HG03103 (cell line): Measurements from ENCODE around the gene CISH.

ENCODE experiments used
- ATAC-seq: cut with Tn5 transposase; IDR thresholded peaks from one replicate; pipeline ENCODE4 v1.9.1; 2021; ENCODE audit warnings: low read depth; ENCODE audit not compliant: unreplicated experiment

CISH gene

DNA sequence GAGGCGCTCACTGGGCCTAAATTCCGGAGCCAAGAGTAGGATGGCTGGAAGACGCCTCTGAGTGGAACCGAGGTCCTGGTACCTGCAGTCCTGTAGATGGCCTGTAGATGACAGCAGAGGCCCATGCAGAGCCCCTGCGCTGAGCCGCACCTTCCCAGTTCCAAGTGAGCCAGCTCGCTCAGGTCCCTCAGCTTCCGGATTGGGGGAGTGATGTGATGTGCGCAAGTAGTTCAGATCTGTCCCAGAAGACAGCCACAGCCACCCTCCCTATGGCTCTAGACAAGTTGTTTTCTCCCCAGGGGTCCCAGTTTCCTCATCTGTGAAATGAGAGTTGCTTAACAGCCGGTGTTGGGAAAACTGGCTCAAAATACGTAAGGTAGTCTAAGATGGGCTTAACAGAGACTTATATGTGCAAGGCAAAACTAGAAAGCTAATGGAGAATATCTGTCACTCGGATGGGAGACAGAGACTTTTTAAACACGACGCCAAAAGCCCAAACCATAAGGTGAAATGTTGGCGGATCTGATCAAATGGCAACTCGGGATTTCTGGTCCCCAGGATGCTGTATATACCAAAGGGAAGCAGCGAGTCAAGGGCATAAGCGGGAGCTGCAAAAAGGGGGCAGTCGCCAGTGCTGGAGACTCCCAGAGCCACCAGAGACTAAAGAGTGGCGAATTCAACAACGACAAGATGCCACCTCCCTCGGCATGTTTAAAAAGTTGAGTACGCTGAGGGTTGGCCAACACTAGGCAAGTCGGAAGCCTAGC lies 4.6 kb upstream of the CISH start:
- ATAC-seq: no peak

GRCh38 chr3:50615190-50615589 lies 3.6 kb upstream of the CISH start:
- ATAC-seq: no peak

DNA sequence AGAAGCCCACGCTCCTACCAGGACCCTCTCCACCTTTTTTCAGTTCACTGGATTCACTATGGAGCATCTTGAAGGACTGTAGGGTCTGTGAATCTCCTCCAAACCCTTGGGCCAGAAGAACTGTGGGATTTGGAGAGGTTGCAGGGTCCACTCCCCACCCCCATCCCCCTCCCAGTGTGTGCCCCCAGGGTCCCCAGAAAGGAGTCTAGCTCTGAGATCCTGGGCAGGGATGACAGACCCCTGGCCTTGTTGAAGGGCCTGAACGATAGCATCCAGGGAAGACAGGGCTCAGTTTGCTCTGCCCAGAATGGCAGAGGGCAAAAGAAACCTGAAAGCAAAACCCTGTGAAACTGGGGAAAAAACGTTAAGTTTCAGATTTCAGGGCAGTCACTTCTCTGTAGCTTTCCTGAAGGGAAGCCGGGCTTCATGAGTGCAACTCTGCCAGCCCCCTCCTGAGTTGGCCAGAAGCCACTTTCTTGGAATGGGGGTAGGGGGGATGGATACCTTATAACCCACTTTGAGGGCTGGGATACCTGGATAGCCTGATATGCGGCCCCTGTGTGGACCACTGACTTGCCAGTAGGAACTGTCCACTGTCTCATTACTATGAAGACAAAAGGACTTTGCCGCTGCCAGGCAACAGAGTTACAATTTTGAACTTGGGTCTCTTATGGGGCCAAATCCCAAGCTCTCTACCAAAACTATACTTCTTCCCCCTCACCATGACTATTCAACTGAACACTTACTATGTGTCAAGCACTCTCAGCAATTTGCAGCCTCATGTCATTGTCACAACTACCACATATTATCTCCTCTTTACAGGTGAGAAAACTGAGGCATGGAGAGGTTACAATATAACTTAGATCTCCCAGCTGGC lies 1.6 kb upstream of the CISH start:
- ATAC-seq: no peak

DNA sequence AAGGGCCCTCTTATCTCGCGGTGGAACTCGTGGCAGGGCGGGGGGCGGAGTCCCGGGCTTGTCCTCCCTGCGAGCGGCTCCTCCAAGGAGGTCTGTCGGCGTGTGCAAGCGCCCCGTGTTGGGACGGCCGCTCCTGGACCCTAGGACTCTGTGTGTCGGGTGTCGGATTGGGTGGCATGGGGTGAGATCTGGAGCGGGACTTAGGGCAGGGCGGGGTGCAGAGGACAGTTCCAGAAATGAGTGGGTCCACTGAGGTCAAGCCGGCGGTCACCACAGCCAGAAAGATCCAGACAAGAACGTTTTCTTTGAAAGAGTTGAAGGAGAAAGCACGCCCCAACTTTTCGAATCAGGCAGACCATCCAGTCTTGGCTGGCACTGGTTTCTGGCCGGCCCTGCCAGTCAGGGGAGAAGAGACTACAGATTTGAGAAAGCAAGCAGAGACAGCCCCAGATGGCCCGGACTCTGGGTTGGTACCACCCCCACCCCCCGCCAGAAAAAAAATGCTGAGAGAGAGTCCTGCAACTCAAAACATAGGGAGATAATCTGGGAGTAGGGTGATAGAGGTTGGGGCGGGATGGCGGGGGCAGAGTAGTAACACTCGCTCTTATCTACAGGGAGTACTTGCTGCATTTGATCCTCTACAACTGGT lies 784 bp upstream of the CISH start:
- ATAC-seq: no peak

DNA sequence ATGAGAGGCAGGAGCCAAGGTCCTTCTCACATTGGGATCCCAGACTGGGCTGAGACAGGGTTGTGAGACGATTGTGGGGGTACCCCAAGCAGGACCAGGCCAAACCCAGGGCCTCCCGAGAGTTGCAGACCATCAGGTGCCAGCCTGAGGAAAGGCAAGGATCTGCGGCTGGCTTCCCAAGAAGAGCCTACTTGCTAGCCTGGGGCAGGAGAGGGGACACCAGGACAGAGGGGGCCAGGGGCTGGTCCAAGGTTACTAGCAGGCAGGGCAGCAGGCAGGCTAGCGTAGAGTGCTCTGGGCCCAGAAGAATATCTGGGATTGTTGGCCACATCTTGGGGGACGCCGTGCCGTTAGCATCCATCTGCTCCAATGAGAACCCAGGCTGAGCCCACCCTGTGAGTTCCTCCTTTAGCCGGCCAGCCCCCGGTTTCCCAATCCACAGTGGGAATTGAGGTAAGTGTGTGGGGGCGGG lies 546 bp downstream of the CISH start:
- no peak for ATAC-seq

- no peak for ATAC-seq
Observed at GRCh38 chr3:50610181-50610971, 1.2 kb downstream of the CISH start.

DNA sequence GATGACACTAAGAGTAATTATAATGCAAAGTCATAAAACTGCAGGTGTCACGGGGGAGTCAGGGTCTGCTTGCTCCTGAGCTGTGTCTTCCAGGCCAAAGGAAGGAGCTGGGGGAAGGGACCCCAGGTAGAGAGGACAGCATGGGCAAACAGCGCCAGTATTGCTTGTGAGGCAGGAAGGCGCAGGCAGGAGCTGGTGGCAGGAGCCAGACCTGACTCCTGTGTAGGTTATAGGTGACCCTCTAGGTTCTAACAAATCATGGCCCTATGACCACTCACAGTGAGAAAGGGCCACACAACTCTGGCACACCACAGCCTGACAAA lies 1.9 kb downstream of the CISH start:
- no peak for ATAC-seq

DNA sequence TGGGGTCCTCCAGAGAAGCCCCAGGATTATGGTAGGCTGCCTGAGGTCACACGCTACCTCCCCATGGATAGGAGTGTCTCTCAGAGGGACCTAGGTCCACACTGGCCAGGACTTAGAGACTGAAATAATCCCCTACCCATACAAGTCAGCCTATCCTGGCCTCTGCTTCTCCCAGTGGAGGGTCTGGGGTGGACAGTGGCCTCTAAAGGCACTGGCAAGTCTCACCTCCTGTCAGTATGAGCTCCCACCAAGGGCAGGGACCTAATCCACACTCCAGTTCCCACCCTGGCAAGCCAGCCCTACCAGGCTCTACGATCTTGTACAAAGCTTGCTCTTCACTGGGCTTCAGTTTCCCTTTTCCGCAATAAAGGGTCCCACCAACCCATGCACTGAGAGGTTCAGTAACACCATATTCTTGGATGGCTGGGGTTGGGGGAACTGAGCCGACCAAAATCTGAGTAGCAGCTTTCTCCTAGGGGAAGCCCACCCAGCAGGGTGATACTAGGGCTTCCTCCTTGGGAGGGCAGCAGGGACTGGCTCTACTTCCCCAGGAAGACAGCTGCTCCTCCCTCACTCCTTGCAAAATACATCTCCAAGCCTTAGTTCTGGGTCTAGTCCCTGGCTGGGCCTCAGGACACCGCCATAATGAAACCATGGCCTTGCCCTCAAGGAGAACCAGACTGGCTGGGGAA lies 2.4 kb downstream of the CISH start:
- no peak for ATAC-seq

DNA sequence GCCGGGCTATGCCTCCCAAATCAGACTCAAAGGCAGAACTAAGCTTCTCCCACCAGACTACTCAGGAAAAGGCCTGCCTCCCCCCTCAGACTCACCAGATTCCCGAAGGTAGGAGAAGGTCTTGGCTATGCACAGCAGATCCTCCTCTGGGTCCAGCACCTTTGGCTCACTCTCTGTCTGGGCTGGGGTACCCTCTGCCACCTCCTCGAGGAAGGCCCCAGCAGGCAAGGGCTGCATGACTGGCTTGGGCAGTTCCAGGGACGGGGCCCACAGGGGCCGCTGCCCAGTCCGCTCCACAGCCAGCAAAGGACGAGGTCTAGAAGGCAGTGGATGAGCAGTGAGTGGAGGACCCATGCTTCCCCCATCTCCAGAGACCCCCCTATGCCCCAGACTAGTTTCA lies 3.3 kb downstream of the CISH start:
- no peak for ATAC-seq

GRCh38 chr3:50607271-50608091 lies 4.1 kb downstream of the CISH start:
- no peak for ATAC-seq

GRCh38 chr3:50606596-50606995 lies 5.0 kb downstream of the CISH start:
- no peak for ATAC-seq

GRCh38 chr3:50605901-50606326 lies 5.7 kb downstream of the CISH start:
- no peak for ATAC-seq

DNA sequence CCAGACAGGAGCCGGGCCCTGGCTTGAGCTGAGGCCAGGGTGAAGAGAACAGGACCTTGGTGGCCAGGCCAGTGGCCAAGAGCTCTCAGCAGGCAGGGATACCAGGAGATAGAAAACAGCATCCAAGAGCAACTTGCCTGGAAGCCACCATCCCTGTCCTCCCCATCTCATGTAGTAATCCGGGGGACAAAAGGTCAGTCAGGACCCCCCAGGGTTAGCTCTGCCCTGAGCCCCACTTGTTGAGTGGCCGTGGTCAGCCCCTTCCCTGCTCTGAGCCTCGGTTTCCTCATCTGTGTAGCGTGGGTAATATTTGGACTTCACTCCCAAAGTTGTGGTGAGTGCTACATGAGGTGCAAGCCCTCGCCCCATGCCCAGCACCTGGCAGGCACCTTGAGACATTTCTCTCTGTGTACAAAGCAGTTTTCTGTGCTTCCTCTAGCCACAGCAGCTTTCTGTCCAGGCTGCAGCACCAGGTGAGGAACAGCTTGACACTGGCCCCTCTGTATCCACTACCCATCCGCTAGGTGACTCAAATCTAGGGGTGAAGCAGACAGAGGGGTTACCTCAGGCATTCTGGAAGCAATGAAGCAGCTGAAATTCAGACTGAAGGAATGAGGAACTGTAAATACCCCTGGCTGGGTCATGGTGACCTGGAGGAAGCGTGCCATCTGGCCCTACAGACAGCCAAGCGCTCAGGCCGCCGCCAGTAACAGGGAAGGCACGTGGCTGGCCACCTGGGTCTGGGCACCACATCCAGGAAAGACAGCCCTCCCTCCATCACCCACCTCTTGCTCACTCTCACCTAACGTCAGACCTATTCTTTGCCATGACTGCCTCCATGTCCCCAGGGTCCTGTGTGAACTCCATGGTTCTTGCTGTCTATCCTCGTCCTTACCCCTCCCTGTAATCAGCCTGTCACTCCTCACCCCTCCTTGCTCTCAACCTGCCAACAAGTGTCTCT lies 6.7 kb downstream of the CISH start:
- ATAC-seq: no peak

DNA sequence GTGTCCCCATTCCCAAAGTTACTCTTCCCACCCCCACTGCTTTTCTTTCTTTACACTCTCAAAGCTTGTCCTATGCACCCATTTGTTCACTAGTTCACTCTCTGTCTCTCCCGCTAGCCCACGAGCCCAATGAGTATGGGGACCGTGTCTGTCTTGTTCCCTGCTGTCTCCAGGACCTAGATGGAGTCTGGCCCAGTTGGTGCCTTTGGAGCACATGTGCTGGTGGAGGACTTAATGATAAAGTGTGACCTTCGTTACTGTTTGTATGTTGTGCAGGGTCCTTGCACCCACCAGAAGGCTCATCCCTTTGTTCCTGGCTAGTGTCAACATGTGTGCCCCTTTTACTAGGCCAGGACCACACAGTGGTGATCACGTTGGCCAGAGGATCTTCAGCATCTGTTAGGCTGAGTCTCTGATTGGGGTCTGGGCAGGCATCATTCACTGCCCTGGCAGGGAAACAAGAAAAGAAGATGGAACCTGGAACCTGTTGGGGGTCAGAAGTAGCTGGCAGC lies 7.4 kb downstream of the CISH start:
- no peak for ATAC-seq

DNA sequence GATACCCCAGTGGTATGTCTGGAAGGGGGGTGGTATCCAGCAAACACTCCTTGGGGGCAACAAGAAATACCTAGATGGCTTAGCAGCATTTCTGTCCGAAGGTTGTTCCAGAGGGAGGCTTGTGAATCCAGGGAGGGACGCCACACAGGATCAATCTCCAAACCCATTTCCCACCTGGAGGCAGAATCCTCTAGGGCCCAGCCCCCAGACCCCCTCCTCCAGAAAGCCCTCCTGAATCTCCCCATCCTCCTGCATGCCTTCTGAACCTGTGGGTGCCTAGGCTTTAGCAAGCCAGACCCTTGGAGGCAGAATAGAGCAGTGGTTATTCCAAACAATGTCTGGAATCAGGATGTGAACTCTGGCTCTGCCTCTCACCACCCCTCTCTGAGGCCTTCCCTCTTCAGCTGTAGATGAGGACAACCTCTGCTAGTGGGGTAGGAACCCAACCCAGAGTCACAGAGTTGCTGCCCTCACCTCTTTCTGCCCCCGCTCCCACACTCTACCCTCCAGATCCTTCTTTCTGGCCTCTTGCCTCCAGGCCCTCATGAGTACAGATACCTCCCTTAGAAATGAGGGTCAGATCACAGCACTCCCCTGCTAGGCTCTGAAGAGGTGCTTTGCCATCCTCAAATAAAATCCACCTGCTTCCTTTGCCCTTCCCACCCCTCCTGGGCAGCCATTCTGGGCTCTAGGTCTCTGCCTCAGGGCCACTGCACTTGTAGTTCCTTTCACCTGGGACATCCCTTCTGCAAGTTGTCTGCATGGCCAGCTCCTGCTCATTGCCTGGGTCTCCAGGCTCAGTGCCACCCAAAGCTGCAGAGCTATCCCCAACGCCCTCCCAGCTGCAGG lies 8.1 kb downstream of the CISH start:
- ATAC-seq: no peak

GRCh38 chr3:50602595-50603191 lies 8.9 kb downstream of the CISH start:
- ATAC-seq: no peak
